ENCODE measurements around the gene LHPP.

Gene LHPP

DNA sequence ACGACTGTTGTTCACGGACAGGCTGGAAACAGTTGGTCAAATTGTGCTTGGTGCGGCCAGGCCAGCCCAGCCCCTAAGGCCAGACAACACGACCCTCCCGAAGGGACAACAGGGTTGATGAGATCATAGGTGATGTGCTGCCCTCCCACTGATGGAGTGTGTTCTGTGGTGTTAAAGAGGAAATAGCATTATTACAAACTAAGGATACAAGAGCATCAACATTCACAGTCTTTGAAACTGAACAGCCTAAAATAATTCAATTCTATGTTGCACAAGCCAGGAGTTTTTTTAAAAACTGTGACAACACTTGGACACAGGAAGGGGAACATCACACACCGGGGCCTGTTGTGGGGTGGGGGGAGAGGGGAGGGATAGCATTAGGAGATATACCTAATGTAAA lies 194.9 kb downstream of the LHPP start (continued):
- TF ChIP-seq ZNF426 (tag by site-specific recombination; IDR thresholded peaks at IDR 0.05), result no peak

DNA sequence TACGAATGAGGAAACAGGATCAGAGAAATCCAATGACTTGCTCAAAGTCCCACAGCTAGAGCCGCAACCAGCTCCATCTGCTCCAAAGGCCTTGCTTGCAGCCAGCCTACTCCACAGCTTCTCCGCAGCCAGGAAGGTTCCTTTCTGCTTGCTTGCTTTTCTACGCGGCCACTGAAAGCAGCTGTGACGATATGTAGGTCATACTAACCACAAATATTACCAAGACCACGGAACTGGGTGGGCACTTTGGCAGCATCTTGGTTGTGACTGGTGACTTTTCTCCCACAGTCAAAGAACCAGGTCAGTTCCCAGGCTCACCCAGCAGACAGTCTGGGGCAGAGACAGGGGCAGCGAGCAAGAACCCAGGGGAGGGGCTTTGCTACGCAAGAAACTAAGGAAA lies 196.2 kb downstream of the LHPP start:
- H3K27ac ChIP-seq (ENCODE audit: extremely low read depth, low read depth, low read length), result no peak overlapping the region
- ChIA-PET POLR2A (no interaction called here), CTCF (interaction anchor here (0.6 kb wide), 1 partner anchor 85 kb away, joined by 3 read pairs; no protein-coding TSS in a partner anchor)
- no peak overlapping the region for H3K4me3 ChIP-seq (ENCODE audit: low read depth, low read length)
- H3K36me3 ChIP-seq (ENCODE audit: control insufficient read depth in 2 of 2, insufficient read depth in 1 of 2, low read length in 2 of 2), result peaks cover 0 to 17% of the 10 kb centered on the region in 2 experiments; a peak in 2 of 3 replicates
- H3K4me1 ChIP-seq (ENCODE audit: control insufficient read depth, insufficient read depth, low read length), result no peaks in the 10 kb centered on the region
- H3K9me3 ChIP-seq (ENCODE audit: control insufficient read depth, insufficient read depth, low read depth, low read length), result no peaks in the 10 kb centered on the region
- no peak for TF ChIP-seq ZNF174 (tag by site-specific recombination; IDR thresholded peaks at IDR 0.05)
- TF ChIP-seq ZNF747 (tag by site-specific recombination; IDR thresholded peaks at IDR 0.05), result no peak
- no peak for TF ChIP-seq SP7 (tag by site-specific recombination; IDR thresholded peaks at IDR 0.05)
- no peak for TF ChIP-seq ZNF24 (tag by site-specific recombination; IDR thresholded peaks at IDR 0.05)
- TF ChIP-seq, protein P1, sequence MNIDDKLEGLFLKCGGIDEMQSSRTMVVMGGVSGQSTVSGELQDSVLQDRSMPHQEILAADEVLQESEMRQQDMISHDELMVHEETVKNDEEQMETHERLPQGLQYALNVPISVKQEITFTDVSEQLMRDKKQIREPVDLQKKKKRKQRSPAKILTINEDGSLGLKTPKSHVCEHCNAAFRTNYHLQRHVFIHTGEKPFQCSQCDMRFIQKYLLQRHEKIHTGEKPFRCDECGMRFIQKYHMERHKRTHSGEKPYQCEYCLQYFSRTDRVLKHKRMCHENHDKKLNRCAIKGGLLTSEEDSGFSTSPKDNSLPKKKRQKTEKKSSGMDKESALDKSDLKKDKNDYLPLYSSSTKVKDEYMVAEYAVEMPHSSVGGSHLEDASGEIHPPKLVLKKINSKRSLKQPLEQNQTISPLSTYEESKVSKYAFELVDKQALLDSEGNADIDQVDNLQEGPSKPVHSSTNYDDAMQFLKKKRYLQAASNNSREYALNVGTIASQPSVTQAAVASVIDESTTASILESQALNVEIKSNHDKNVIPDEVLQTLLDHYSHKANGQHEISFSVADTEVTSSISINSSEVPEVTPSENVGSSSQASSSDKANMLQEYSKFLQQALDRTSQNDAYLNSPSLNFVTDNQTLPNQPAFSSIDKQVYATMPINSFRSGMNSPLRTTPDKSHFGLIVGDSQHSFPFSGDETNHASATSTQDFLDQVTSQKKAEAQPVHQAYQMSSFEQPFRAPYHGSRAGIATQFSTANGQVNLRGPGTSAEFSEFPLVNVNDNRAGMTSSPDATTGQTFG (tag by site-specific recombination; IDR thresholded peaks at IDR 0.05; ENCODE audit: borderline replicate concordance), result no peak
- TF ChIP-seq ZNF670 (tag by site-specific recombination; IDR thresholded peaks at IDR 0.05; ENCODE audit: low read depth), result no peak
- no peak for TF ChIP-seq ZNF830 (tag by site-specific recombination; IDR thresholded peaks at IDR 0.05; ENCODE audit: low read depth)
- TF ChIP-seq ZNF121 (tag by site-specific recombination; IDR thresholded peaks at IDR 0.05), result no peak
- no peak for TF ChIP-seq ZNF391 (tag by site-specific recombination; IDR thresholded peaks at IDR 0.05; ENCODE audit: borderline replicate concordance, low read depth)

DNA sequence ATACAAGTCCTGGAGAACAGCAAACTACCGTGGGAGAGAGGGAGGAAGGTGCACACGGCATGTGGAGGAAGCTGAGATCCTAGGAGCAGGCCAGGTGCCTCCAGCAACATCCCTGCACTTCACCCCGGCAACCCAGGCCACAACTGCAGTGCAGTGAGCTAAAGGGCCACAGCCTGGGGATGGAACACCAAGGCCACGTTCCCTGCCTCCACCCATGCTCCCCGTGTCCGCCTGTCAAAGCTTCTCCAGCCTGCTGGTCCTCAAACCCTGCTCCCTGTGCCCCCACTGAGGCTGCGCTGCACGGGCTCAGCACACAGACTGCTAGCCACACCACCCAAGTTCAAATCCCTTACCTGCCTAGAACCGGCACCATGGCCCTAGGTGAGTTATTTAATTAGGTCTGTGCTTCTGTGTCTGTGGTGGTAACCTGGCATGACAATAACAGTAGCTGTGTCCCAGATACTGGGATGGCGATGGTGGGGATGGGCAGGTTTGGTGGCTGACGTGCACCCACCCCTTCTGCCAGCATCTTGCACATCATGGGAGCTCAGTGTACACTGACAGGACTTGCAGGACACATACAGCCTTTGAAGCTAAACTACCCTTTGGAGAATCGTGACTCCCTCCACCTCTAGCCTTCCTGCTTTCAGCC lies 197.1 kb downstream of the LHPP start:
- CTCF ChIA-PET, result no interaction called here
- Histone ChIP-seq H3K36me3 (ENCODE audit: control insufficient read depth in 2 of 2, insufficient read depth in 1 of 2, low read length in 2 of 2) (peaks cover 0 to 19% of the 10 kb centered on the region in 2 experiments; a peak in 2 of 3 replicates), H3K9me3 (ENCODE audit: control insufficient read depth, insufficient read depth, low read depth, low read length) (no peaks in the 10 kb centered on the region), H3K4me3 (ENCODE audit: low read depth, low read length) (no peak overlapping the region), H3K27ac (ENCODE audit: extremely low read depth, low read depth, low read length) (no peak overlapping the region), H3K4me1 (ENCODE audit: control insufficient read depth, insufficient read depth, low read length) (no peaks in the 10 kb centered on the region)
- TF ChIP-seq ZNF433 (tag by site-specific recombination; IDR thresholded peaks at IDR 0.05; ENCODE audit: low read depth), result no peak
- TF ChIP-seq ZNF707 (tag by site-specific recombination; IDR thresholded peaks at IDR 0.05), result no peak
- TF ChIP-seq ZNF169 (tag by site-specific recombination; IDR thresholded peaks at IDR 0.05), result no peak
- no peak for TF ChIP-seq ZNF837 (tag by site-specific recombination; IDR thresholded peaks at IDR 0.05)
- TF ChIP-seq, protein P2, sequence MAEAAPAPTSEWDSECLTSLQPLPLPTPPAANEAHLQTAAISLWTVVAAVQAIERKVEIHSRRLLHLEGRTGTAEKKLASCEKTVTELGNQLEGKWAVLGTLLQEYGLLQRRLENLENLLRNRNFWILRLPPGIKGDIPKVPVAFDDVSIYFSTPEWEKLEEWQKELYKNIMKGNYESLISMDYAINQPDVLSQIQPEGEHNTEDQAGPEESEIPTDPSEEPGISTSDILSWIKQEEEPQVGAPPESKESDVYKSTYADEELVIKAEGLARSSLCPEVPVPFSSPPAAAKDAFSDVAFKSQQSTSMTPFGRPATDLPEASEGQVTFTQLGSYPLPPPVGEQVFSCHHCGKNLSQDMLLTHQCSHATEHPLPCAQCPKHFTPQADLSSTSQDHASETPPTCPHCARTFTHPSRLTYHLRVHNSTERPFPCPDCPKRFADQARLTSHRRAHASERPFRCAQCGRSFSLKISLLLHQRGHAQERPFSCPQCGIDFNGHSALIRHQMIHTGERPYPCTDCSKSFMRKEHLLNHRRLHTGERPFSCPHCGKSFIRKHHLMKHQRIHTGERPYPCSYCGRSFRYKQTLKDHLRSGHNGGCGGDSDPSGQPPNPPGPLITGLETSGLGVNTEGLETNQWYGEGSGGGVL (tag by site-specific recombination; IDR thresholded peaks at IDR 0.05), result no peak
- no peak for TF ChIP-seq ZNF366 (tag by site-specific recombination; conservative IDR thresholded peaks at IDR 0.05)
- TF ChIP-seq, protein P3, sequence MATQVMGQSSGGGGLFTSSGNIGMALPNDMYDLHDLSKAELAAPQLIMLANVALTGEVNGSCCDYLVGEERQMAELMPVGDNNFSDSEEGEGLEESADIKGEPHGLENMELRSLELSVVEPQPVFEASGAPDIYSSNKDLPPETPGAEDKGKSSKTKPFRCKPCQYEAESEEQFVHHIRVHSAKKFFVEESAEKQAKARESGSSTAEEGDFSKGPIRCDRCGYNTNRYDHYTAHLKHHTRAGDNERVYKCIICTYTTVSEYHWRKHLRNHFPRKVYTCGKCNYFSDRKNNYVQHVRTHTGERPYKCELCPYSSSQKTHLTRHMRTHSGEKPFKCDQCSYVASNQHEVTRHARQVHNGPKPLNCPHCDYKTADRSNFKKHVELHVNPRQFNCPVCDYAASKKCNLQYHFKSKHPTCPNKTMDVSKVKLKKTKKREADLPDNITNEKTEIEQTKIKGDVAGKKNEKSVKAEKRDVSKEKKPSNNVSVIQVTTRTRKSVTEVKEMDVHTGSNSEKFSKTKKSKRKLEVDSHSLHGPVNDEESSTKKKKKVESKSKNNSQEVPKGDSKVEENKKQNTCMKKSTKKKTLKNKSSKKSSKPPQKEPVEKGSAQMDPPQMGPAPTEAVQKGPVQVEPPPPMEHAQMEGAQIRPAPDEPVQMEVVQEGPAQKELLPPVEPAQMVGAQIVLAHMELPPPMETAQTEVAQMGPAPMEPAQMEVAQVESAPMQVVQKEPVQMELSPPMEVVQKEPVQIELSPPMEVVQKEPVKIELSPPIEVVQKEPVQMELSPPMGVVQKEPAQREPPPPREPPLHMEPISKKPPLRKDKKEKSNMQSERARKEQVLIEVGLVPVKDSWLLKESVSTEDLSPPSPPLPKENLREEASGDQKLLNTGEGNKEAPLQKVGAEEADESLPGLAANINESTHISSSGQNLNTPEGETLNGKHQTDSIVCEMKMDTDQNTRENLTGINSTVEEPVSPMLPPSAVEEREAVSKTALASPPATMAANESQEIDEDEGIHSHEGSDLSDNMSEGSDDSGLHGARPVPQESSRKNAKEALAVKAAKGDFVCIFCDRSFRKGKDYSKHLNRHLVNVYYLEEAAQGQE (tag by site-specific recombination; IDR thresholded peaks at IDR 0.05), result no peak
- no peak for TF ChIP-seq ZNF274 (IDR thresholded peaks at IDR 0.05; ENCODE audit: low read length)
- TF ChIP-seq ZNF274 (tag by site-specific recombination; IDR thresholded peaks at IDR 0.05; ENCODE audit: borderline replicate concordance), result no peak
- POLR2A ChIA-PET, result no interaction called here
